IMR-90 (cell line): ENCODE data around the gene ADGRF3. TPM values are rescaled to one million over a fixed set of nuclear protein-coding genes. Genes with fewer than 3 reads are reported as not detected.

Source experiments
- ATAC-seq: fragments of 200-7000 bp; cut with Tn5 transposase; 2 replicates; pipeline ENCODE4 v1.9.1; 2020; ENCODE audit warnings: low read depth, mild to moderate bottlenecking, moderate library complexity
- BruUV-seq: library from RNA; stranded (reverse); fragments of 400-500 nt; replicated peaks from 2 replicates; lab custom pipeline; 2021; lab: Mats Ljungman, UMichigan
- CTCF ChIA-PET: fragments of 300-600 bp; formaldehyde crosslinking; extraction: SDS; loops from one replicate; lab custom pipeline; 2021; ENCODE audit warnings: antibody characterized with exemption; lab: Yijun Ruan, JAX
- POLR2A ChIA-PET: fragments of 300-600 bp; sonication (Branson Sonifier 250); formaldehyde crosslinking; loops from one replicate; lab custom pipeline; 2022; ENCODE audit warnings: antibody characterized with exemption; ENCODE audit not compliant: unreplicated experiment; lab: Charles Lee
- DNase-seq: peaks from one replicate; pipeline ENCODE4 v3.0.0; 2013
- H2AFZ ChIP-seq: replicated peaks from 2 replicates; pipeline ENCODE3; 2013; ENCODE audit warnings: low read length, mild to moderate bottlenecking; ENCODE audit not compliant: poor library complexity
- H2AK5ac ChIP-seq: 2 replicates; pipeline ENCODE4 v1.6.1; 2013; ENCODE audit warnings: low read depth, low read length, inconsistent platforms
- H2AK9ac ChIP-seq: replicated peaks from 2 replicates; pipeline ENCODE3; 2013; ENCODE audit warnings: mild to moderate bottlenecking, low read depth, low read length, moderate library complexity; ENCODE audit not compliant: poor library complexity
- H2BK120ac ChIP-seq: 2 replicates; pipeline ENCODE4 v1.6.1; 2013; ENCODE audit warnings: low read depth, low read length, inconsistent platforms
- H2BK15ac ChIP-seq: 3 replicates; pipeline ENCODE4 v1.6.1; 2013; ENCODE audit warnings: low read depth, low read length, inconsistent platforms
- H2BK20ac ChIP-seq: 2 replicates; pipeline ENCODE4 v1.6.1; 2013; ENCODE audit warnings: low read depth, mild to moderate bottlenecking, inconsistent platforms, low read length, moderate library complexity
- H2BK5ac ChIP-seq: 2 replicates; pipeline ENCODE4 v1.6.1; 2013; ENCODE audit warnings: mild to moderate bottlenecking, low read depth, low read length, inconsistent platforms; ENCODE audit not compliant: poor library complexity, severe bottlenecking
- H3K14ac ChIP-seq: replicated peaks from 2 replicates; pipeline ENCODE4 v1.6.1; 2013; ENCODE audit warnings: low read depth, low read length, inconsistent platforms
- H3K18ac ChIP-seq: 2 replicates; pipeline ENCODE4 v1.6.1; 2013; ENCODE audit warnings: low read depth, low read length, control low read depth
- H3K23ac ChIP-seq: 2 replicates; pipeline ENCODE4 v1.6.1; 2013; ENCODE audit warnings: low read depth, low read length, inconsistent platforms
- H3K27ac ChIP-seq: 2 replicates; pipeline ENCODE4 v1.5.1; 2013; ENCODE audit warnings: mild to moderate bottlenecking, control low read depth, low read length; ENCODE audit not compliant: insufficient read depth
- H3K27me3 ChIP-seq: 2 replicates; pipeline ENCODE4 v1.6.1; 2013; ENCODE audit warnings: low read length; ENCODE audit not compliant: control insufficient read depth, insufficient read depth
- H3K36me3 ChIP-seq: 2 replicates; pipeline ENCODE4 v1.6.1; 2013; ENCODE audit warnings: low read length, mixed read lengths; ENCODE audit not compliant: control insufficient read depth, insufficient read depth
- H3K4ac ChIP-seq: 2 replicates; pipeline ENCODE4 v1.6.1; 2013; ENCODE audit warnings: low read depth, low read length, inconsistent platforms
- H3K4me1 ChIP-seq: 2 replicates; pipeline ENCODE4 v1.6.1; 2013; ENCODE audit warnings: low read length, mixed read lengths; ENCODE audit not compliant: control insufficient read depth, insufficient read depth
- H3K4me2 ChIP-seq: 2 replicates; pipeline ENCODE4 v1.6.1; 2013; ENCODE audit warnings: low read depth, mild to moderate bottlenecking, control low read depth, low read length, moderate library complexity
- H3K4me3 ChIP-seq: 2 replicates; pipeline ENCODE4 v1.5.1; 2013; ENCODE audit warnings: low read depth, mild to moderate bottlenecking, control low read depth, low read length, moderate library complexity; ENCODE audit not compliant: insufficient read depth
- H3K56ac ChIP-seq: 2 replicates; pipeline ENCODE4 v1.6.1; 2013; ENCODE audit warnings: low read length, inconsistent platforms; ENCODE audit not compliant: insufficient read depth; ENCODE audit errors: extremely low read depth
- H3K79me1 ChIP-seq, 2 experiments: 2 replicates each; pipeline ENCODE4 v1.6.1; 2013; ENCODE audit warnings: low read length in 2 of 2, inconsistent platforms in 1 of 2, low read depth in 1 of 2
- H3K9ac ChIP-seq: 2 replicates; pipeline ENCODE4 v1.6.1; 2013; ENCODE audit warnings: low read depth, low read length, control low read depth
- H3K9me1 ChIP-seq: 2 replicates; pipeline ENCODE4 v1.6.1; 2013; ENCODE audit warnings: low read length, inconsistent platforms; ENCODE audit not compliant: insufficient read depth
- H3K9me3 ChIP-seq: 2 replicates; pipeline ENCODE4 v1.6.1; 2013; ENCODE audit warnings: low read length; ENCODE audit not compliant: control insufficient read depth, insufficient read depth
- H4K20me1 ChIP-seq: 2 replicates; pipeline ENCODE4 v1.6.1; 2013; ENCODE audit warnings: low read length, inconsistent platforms; ENCODE audit not compliant: insufficient read depth
- H4K5ac ChIP-seq: 2 replicates; pipeline ENCODE4 v1.6.1; 2013; ENCODE audit warnings: mild to moderate bottlenecking, low read depth, low read length, control low read depth
- H4K8ac ChIP-seq, 2 experiments: 2 replicates each; pipeline ENCODE4 v1.6.1; 2013; ENCODE audit warnings: low read depth in 2 of 2, low read length in 2 of 2, control low read depth in 1 of 2, inconsistent platforms in 1 of 2
- H4K91ac ChIP-seq: 2 replicates; pipeline ENCODE4 v1.6.1; 2013; ENCODE audit warnings: low read depth, low read length, inconsistent platforms; ENCODE audit not compliant: insufficient read depth
- BHLHE40 ChIP-seq: fragments of 150-350 bp; IDR thresholded peaks from 2 replicates; pipeline ENCODE4 v1.6.1; 2016; ENCODE audit warnings: mild to moderate bottlenecking, low read depth, low read length
- CEBPB ChIP-seq: IDR thresholded peaks from 2 replicates; pipeline ENCODE4 v1.6.1; 2012; ENCODE audit warnings: low read depth, low read length, improper control_type of control experiment
- CTCF ChIP-seq: conservative IDR thresholded peaks from 2 replicates; pipeline ENCODE4 v1.5.1; 2012; ENCODE audit warnings: mild to moderate bottlenecking, low read depth, low read length, improper control_type of control experiment
- FOS ChIP-seq: fragments of 150-350 bp; IDR thresholded peaks from 2 replicates; pipeline ENCODE4 v1.6.1; 2016; ENCODE audit warnings: low read depth, low read length
- MAFK ChIP-seq: IDR thresholded peaks from 2 replicates; pipeline ENCODE4 v1.6.1; 2012; ENCODE audit warnings: low read depth, low read length, improper control_type of control experiment
- MAZ ChIP-seq: IDR thresholded peaks from 2 replicates; pipeline ENCODE4 v1.6.1; 2012; ENCODE audit warnings: low read depth, mild to moderate bottlenecking, low read length, improper control_type of control experiment, moderate library complexity, borderline replicate concordance
- MXI1 ChIP-seq: IDR thresholded peaks from 2 replicates; pipeline ENCODE4 v1.6.1; 2012; ENCODE audit warnings: low read depth, mild to moderate bottlenecking, low read length, moderate library complexity, borderline replicate concordance
- NFE2L2 ChIP-seq: fragments of 150-350 bp; IDR thresholded peaks from 2 replicates; pipeline ENCODE4 v1.6.1; 2016; ENCODE audit warnings: low read depth, mild to moderate bottlenecking, low read length
- POLR2A ChIP-seq: IDR thresholded peaks from 2 replicates; pipeline ENCODE4 v1.6.1; 2012; ENCODE audit warnings: mild to moderate bottlenecking, low read depth, low read length
- RAD21 ChIP-seq: IDR thresholded peaks from 2 replicates; pipeline ENCODE4 v1.6.1; 2012; ENCODE audit warnings: low read length, improper control_type of control experiment
- RCOR1 ChIP-seq: IDR thresholded peaks from 2 replicates; pipeline ENCODE4 v1.6.1; 2012; ENCODE audit warnings: mild to moderate bottlenecking, low read length, improper control_type of control experiment; ENCODE audit not compliant: insufficient replicate concordance
- RFX5 ChIP-seq: IDR thresholded peaks from 2 replicates; pipeline ENCODE4 v1.8.0; 2012; ENCODE audit warnings: low read depth, mild to moderate bottlenecking, low read length, moderate library complexity
- SMC3 ChIP-seq: fragments of 150-350 bp; IDR thresholded peaks from 2 replicates; pipeline ENCODE4 v1.6.1; 2016; ENCODE audit warnings: low read depth, mild to moderate bottlenecking, antibody characterized with exemption, low read length, moderate library complexity
- WGBS, 2 experiments: methylation state at CpG; one replicate each; pipeline versions ENCODE4 v1.1.5 to v1.1.7; 2013; ENCODE audit warnings: missing lambda C conversion rate in 2 of 2; ENCODE audit not compliant: insufficient read length in 1 of 2; ENCODE audit errors: extremely low coverage in 2 of 2; 5-methylcytosine and 5-hydroxymethylcytosine counted together
- dilution Hi-C: fragments of 300-500 bp; cut with HindIII; formaldehyde crosslinking; loops from one replicate; pipeline ENCODE4 v1.14.3; 2018; ENCODE audit warnings: low sequenced_read_pairs; ENCODE audit not compliant: unreplicated experiment
- in situ Hi-C: fragments of 300-500 bp; cut with MboI; formaldehyde crosslinking; loops from 3 replicates; pipeline ENCODE4 v1.14.3; 2019; ENCODE audit warnings: low sequenced_read_pairs, inconsistent platforms, mixed read lengths
- intact Hi-C: fragments of 100-400 bp; cut with micrococcal nuclease; formaldehyde crosslinking; loops from 2 replicates; pipeline ENCODE4 v1.10.0; 2022
- polyA plus RNA-seq, 3 experiments: library from polyadenylated mRNA; depleted of rRNA; stranded (reverse); fragments of >200 nt; gene quantifications; 2 replicates each; pipeline ENCODE4 v1.2.3, GENCODE V29; 2012; ENCODE audit warnings: low replicate concordance in 1 of 3
- total RNA-seq: library from RNA; depleted of rRNA; stranded (reverse); fragments of >200 nt; gene quantifications from 2 replicates; pipeline ENCODE4 v1.2.3, GENCODE V29; 2012
- TF ChIP-seq, protein P1 (sequence below): fragments of 150-350 bp; IDR thresholded peaks from 2 replicates; pipeline ENCODE4 v1.6.1; 2017; ENCODE audit warnings: mild to moderate bottlenecking, antibody characterized with exemption, low read length, low read depth

ADGRF3 gene
- total and polyA plus RNA-seq, 2 of the 4 experiments (the other 2 are of a cell fraction) = 0.15 TPM; not detected in 1

GRCh38 chr2:26346454-26347053 is at the start of gene ADGRF3 (continued):
- TF ChIP-seq CEBPB (no peak), POLR2A (no peak), FOS (no peak), MAZ (no peak), SMC3 (no peak), RFX5 (no peak), MAFK (no peak)

GRCh38 chr2:26395394-26395793 is 48.8 kb upstream of the ADGRF3 start:
- Histone ChIP-seq H3K4ac (no peak overlapping the region), H4K5ac (no peak overlapping the region), H3K4me3 (no peak overlapping the region), H3K4me2 (no peak overlapping the region), H3K18ac (no peak overlapping the region), H4K8ac (no peak overlapping the region), H3K27me3 (no peaks in the 10 kb centered on the region), H3K27ac (no peak overlapping the region), H3K9ac (no peak overlapping the region), H2BK20ac (no peak overlapping the region), H3K9me3 (no peaks in the 10 kb centered on the region), H2AFZ (no peak overlapping the region), H3K79me1 (no peaks in the 10 kb centered on the region), H3K56ac (no peak overlapping the region), H3K4me1 (no peaks in the 10 kb centered on the region), H3K14ac (no peak overlapping the region), H3K36me3 (peaks cover 5% of the 10 kb centered on the region; the same call in 1 of the 2 replicates), H2BK120ac (no peak overlapping the region), H3K23ac (no peak overlapping the region), H4K20me1 (no peaks in the 10 kb centered on the region; the same call in 1 of the 2 replicates), H2AK9ac (no peak overlapping the region), H2BK15ac (no peak overlapping the region), H3K9me1 (peaks cover 2% of the 10 kb centered on the region; the same call in 1 of the 2 replicates), H2AK5ac (no peak overlapping the region), H2BK5ac (no peak overlapping the region), H4K91ac (no peak overlapping the region)
- no peak for DNase-seq
- dilution Hi-C loops (no loop called here), intact Hi-C loops (no loop called here), in situ Hi-C loops (no loop called here)
- no TSS peak for BruUV-seq
- no peak for ATAC-seq
- ChIA-PET CTCF (no interaction called here), POLR2A (no interaction called here)
- no CpG with 5 or more reads among the region's 4 CpGs for WGBS, 2 experiments
- TF ChIP-seq, protein P1, sequence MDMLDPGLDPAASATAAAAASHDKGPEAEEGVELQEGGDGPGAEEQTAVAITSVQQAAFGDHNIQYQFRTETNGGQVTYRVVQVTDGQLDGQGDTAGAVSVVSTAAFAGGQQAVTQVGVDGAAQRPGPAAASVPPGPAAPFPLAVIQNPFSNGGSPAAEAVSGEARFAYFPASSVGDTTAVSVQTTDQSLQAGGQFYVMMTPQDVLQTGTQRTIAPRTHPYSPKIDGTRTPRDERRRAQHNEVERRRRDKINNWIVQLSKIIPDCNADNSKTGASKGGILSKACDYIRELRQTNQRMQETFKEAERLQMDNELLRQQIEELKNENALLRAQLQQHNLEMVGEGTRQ = no peak
- TF ChIP-seq NFE2L2 (no peak), BHLHE40 (no peak), RCOR1 (no peak), MAFK (no peak), MAZ (no peak), CTCF (no peak), SMC3 (no peak), CEBPB (no peak), FOS (no peak), POLR2A (no peak), MXI1 (no peak), RAD21 (no peak), RFX5 (no peak)
